HCT116 (cell line): ENCODE results near the gene NFE2. TPM values are rescaled to one million over a fixed set of nuclear protein-coding genes. Genes with fewer than 3 reads are reported as not detected.

ENCODE experiments used
- ATAC-seq: fragments of 200-7000 bp; cut with Tn5 transposase; 2 replicates; pipeline ENCODE4 v1.9.1; 2020; ENCODE audit warnings: mild to moderate bottlenecking, moderate library complexity
- BruUV-seq: library from RNA; stranded (reverse); fragments of 400-500 nt; replicated peaks from 2 replicates; lab custom pipeline; 2021; lab: Mats Ljungman, UMichigan
- CTCF ChIA-PET: fragments of 300-600 bp; sonication (Branson Sonifier 250); formaldehyde crosslinking; loops from one replicate; lab custom pipeline; 2021; ENCODE audit warnings: antibody characterized with exemption; lab: Charles Lee
- POLR2A ChIA-PET: fragments of 300-600, 350-600 bp; sonication (Branson Sonifier 250); formaldehyde crosslinking; loops from one replicate; lab custom pipeline; 2021; ENCODE audit warnings: antibody characterized with exemption; lab: Charles Lee
- RAD21 ChIA-PET, 2 experiments: fragments of 300-600 bp; sonication (Branson Sonifier 250); formaldehyde crosslinking; loops; one replicate each; lab custom pipeline; 2023; ENCODE audit warnings: low total read pairs in 2 of 2; ENCODE audit not compliant: uncharacterized antibody in 2 of 2, unreplicated experiment in 2 of 2, low non-redundant PET in 1 of 2; lab: Charles Lee
- DNase-seq: peaks from one replicate; pipeline ENCODE4 v3.0.0-alpha.2; 2010; ENCODE audit warnings: low read depth, low spot score
- H2AFZ ChIP-seq: fragments of 200-600 bp; shearing (Covaris generic), sonication (generic); 2 replicates; pipeline ENCODE4 v1.6.1; 2017; ENCODE audit warnings: low read depth, mixed run types, mixed read lengths, antibody characterized with exemption, low read length; ENCODE audit not compliant: poor library complexity, severe bottlenecking
- H3K27ac ChIP-seq: 2 replicates; pipeline ENCODE4 v1.5.1; 2012; ENCODE audit warnings: low read depth, low read length
- H3K27me3 ChIP-seq: fragments of 200-600 bp; sonication (generic); 2 replicates; pipeline ENCODE4 v1.6.1; 2016; ENCODE audit warnings: mixed run types, low read length, mixed read lengths; ENCODE audit not compliant: insufficient read depth
- H3K36me3 ChIP-seq, 2 experiments: fragments of 200-500 bp in 1 of 2; fragments of 200-600 bp in 1 of 2; sonication (Bioruptor generic) in 1 of 2; sonication (generic) in 1 of 2; 2 replicates each; pipeline versions ENCODE4 v1.5.1 to v1.6.1; 2014 to 2016; ENCODE audit warnings: low read length in 2 of 2, inconsistent platforms in 1 of 2, mixed read lengths in 1 of 2, mixed run types in 1 of 2; ENCODE audit not compliant: insufficient read depth in 2 of 2, control insufficient read depth in 1 of 2
- H3K4me1 ChIP-seq, 2 experiments: fragments of 200-600 bp in 1 of 2; sonication (generic) in 1 of 2; 2 replicates each; pipeline versions ENCODE4 v1.5.1 to v1.6.1; 2012 to 2017; ENCODE audit warnings: low read length in 2 of 2, inconsistent platforms in 1 of 2, mild to moderate bottlenecking in 1 of 2, mixed read lengths in 1 of 2, mixed run types in 1 of 2, moderate library complexity in 1 of 2; ENCODE audit not compliant: insufficient read depth in 2 of 2, control insufficient read depth in 1 of 2
- H3K4me2 ChIP-seq: fragments of 200-600 bp; sonication (generic); 2 replicates; pipeline ENCODE4 v1.6.1; 2017; ENCODE audit warnings: mixed run types, low read length, mixed read lengths
- H3K4me3 ChIP-seq, 2 experiments: fragments of 200-600 bp in 1 of 2; sonication (generic) in 1 of 2; replicated peaks in 1 of 2; 2 replicates each; pipeline ENCODE4 v1.5.1; 2011 to 2016; ENCODE audit warnings: low read length in 2 of 2, control low read depth in 1 of 2, low read depth in 1 of 2, mild to moderate bottlenecking in 1 of 2, mixed read lengths in 1 of 2, mixed run types in 1 of 2
- H3K79me2 ChIP-seq: fragments of 200-600 bp; sonication (generic); 2 replicates; pipeline ENCODE4 v1.6.1; 2017; ENCODE audit warnings: mild to moderate bottlenecking, mixed run types, low read length, moderate library complexity, mixed read lengths; ENCODE audit not compliant: insufficient read depth
- H3K9ac ChIP-seq: fragments of 200-600 bp; sonication (generic); 2 replicates; pipeline ENCODE4 v1.6.1; 2016; ENCODE audit warnings: low read length, mixed read lengths
- H3K9me2 ChIP-seq: fragments of 200-600 bp; sonication (generic), shearing (Covaris generic); 2 replicates; pipeline ENCODE4 v1.6.1; 2017; ENCODE audit warnings: mixed run types, mild to moderate bottlenecking, moderate library complexity; ENCODE audit not compliant: insufficient read depth
- H3K9me3 ChIP-seq, 2 experiments: fragments of 200-500 bp in 1 of 2; fragments of 200-600 bp in 1 of 2; sonication (Bioruptor generic) in 1 of 2; sonication (generic) in 1 of 2; 2 replicates each; pipeline ENCODE4 v1.6.1; 2014 to 2017; ENCODE audit warnings: low read length in 2 of 2, mixed read lengths in 2 of 2, inconsistent platforms in 1 of 2, low read depth in 1 of 2, mild to moderate bottlenecking in 1 of 2, mixed run types in 1 of 2, moderate library complexity in 1 of 2; ENCODE audit not compliant: control insufficient read depth in 1 of 2, insufficient read depth in 1 of 2
- H4K20me1 ChIP-seq: fragments of 200-600 bp; sonication (generic), shearing (Covaris generic); 2 replicates; pipeline ENCODE4 v1.6.1; 2017; ENCODE audit warnings: mixed run types, mild to moderate bottlenecking, moderate library complexity; ENCODE audit not compliant: insufficient read depth
- CBX3 ChIP-seq: IDR thresholded peaks from 2 replicates; pipeline ENCODE4 v1.6.1; 2012; ENCODE audit warnings: low read depth
- CEBPB ChIP-seq: IDR thresholded peaks from 2 replicates; pipeline ENCODE4 v1.6.1; 2012; ENCODE audit warnings: low read depth
- EGR1 ChIP-seq: IDR thresholded peaks from 2 replicates; pipeline ENCODE4 v1.6.1; 2012; ENCODE audit warnings: low read depth
- ELF1 ChIP-seq: IDR thresholded peaks from 2 replicates; pipeline ENCODE4 v1.6.1; 2012; ENCODE audit warnings: low read depth, borderline replicate concordance
- EZH2 ChIP-seq: fragments of 200-600 bp; sonication (generic); IDR thresholded peaks from 2 replicates; pipeline ENCODE4 v1.6.1; 2017; ENCODE audit warnings: antibody characterized with exemption, mixed run types
- FOSL1 ChIP-seq: IDR thresholded peaks from 2 replicates; pipeline ENCODE4 v1.6.1; 2012; ENCODE audit warnings: low read depth
- POLR2AphosphoS5 ChIP-seq: IDR thresholded peaks from 2 replicates; pipeline ENCODE4 v1.6.1; 2011; ENCODE audit warnings: mild to moderate bottlenecking, low read depth, low read length, moderate library complexity
- RAD21 ChIP-seq: IDR thresholded peaks from 2 replicates; pipeline ENCODE4 v1.6.1; 2012; ENCODE audit warnings: low read depth, mild to moderate bottlenecking
- SIN3A ChIP-seq: IDR thresholded peaks from 2 replicates; pipeline ENCODE4 v1.6.1; 2012; ENCODE audit warnings: low read depth
- TCF7L2 ChIP-seq: IDR thresholded peaks from 2 replicates; pipeline ENCODE4 v1.7.0; 2011; ENCODE audit warnings: borderline replicate concordance, inconsistent platforms; ENCODE audit not compliant: insufficient read depth, insufficient read length; ENCODE audit errors: extremely low read depth
- YY1 ChIP-seq: IDR thresholded peaks from 2 replicates; pipeline ENCODE4 v1.6.1; 2011; ENCODE audit warnings: low read length, low read depth, moderate library complexity, mild to moderate bottlenecking; ENCODE audit not compliant: insufficient replicate concordance; ENCODE audit errors: extremely low read depth
- ZFX ChIP-seq: fragments of 450-650 bp; IDR thresholded peaks from 2 replicates; pipeline ENCODE4 v1.6.1; 2017
- ZNF274 ChIP-seq: fragments of 200-500 bp; sonication (Bioruptor generic); IDR thresholded peaks from 2 replicates; pipeline ENCODE4 v1.6.1; 2014; ENCODE audit warnings: mild to moderate bottlenecking, low read depth, low read length, inconsistent platforms
- intact Hi-C: fragments of 100-400 bp; cut with micrococcal nuclease; formaldehyde crosslinking; loops from 2 replicates; pipeline ENCODE4 v1.10.0; 2022
- total RNA-seq: library from RNA; stranded (reverse); gene quantifications from one replicate; pipeline ENCODE4 v1.2.1, GENCODE V29; 2021; ENCODE audit not compliant: unreplicated experiment
- TF ChIP-seq, protein P1 (sequence below): IDR thresholded peaks from 2 replicates; pipeline ENCODE4 v1.6.1; 2011; ENCODE audit warnings: mild to moderate bottlenecking, low read length, moderate library complexity; ENCODE audit not compliant: insufficient replicate concordance; ENCODE audit errors: extremely low read depth
- TF ChIP-seq, protein P2 (sequence below), 3 experiments: fragments of 200-600 bp in 1 of 3; sonication (generic) in 1 of 3; IDR thresholded peaks in 2 of 3; conservative IDR thresholded peaks in 1 of 3; 2 replicates each; pipeline ENCODE4 v1.5.1; 2012 to 2017; ENCODE audit warnings: low read depth in 2 of 3, low read length in 2 of 3, antibody characterized with exemption in 1 of 3, borderline replicate concordance in 1 of 3, control low read depth in 1 of 3, mild to moderate bottlenecking in 1 of 3, mixed read lengths in 1 of 3, mixed run types in 1 of 3, moderate library complexity in 1 of 3; ENCODE audit not compliant: insufficient read depth in 1 of 3
- TF ChIP-seq, protein P3 (sequence below): IDR thresholded peaks from 2 replicates; pipeline ENCODE4 v1.6.1; 2012; ENCODE audit warnings: low read depth
- TF ChIP-seq, protein P4 (sequence below): IDR thresholded peaks from 2 replicates; pipeline ENCODE4 v1.6.1; 2012

Gene NFE2
- total RNA-seq, 1 experiment from 2014 or later, result 1.3 TPM

DNA sequence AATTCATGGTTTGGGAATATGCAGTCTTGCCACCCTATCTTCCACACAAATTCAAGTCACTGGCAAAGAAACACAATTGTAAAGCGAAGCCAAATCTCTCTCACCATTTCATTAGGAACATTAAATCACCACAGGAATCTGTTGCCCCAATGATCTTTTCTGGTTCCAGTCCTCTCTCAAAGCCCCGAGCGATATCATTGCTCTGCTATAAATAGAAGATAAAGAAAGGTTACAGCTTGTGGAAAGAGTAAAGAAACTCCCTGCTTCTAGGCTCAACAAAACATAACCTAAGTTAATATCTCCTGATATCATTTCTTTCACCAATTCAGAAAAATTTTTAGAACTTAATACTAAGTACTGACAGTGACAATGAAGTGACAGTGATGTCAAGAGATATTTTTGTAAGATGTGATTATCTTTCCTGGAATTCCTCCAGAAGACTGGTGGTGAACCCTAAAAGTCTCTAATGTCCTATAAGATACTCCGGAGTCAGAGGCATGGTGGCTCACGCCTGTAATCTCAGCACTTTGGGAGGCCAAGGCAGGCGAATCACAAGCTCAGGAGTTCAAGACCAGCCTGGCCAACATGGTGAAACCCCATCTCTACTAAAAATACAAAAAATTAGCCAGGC lies 54.7 kb downstream of the NFE2 start:
- Histone ChIP-seq H3K9me2 (no peaks in the 10 kb centered on the region), H4K20me1 (no peaks in the 10 kb centered on the region), H3K4me1 (no peaks in the 10 kb centered on the region), H2AFZ (no peak overlapping the region), H3K4me3 (no peak overlapping the region), H3K4me2 (no peak overlapping the region), H3K36me3 (peaks cover 3 to 17% of the 10 kb centered on the region in 2 experiments; a peak in 3 of 4 replicates), H3K9ac (no peak overlapping the region), H3K9me3 (no peaks in the 10 kb centered on the region), H3K79me2 (no peaks in the 10 kb centered on the region), H3K27ac (no peak overlapping the region), H3K27me3 (no peaks in the 10 kb centered on the region)
- TF ChIP-seq, protein P1, sequence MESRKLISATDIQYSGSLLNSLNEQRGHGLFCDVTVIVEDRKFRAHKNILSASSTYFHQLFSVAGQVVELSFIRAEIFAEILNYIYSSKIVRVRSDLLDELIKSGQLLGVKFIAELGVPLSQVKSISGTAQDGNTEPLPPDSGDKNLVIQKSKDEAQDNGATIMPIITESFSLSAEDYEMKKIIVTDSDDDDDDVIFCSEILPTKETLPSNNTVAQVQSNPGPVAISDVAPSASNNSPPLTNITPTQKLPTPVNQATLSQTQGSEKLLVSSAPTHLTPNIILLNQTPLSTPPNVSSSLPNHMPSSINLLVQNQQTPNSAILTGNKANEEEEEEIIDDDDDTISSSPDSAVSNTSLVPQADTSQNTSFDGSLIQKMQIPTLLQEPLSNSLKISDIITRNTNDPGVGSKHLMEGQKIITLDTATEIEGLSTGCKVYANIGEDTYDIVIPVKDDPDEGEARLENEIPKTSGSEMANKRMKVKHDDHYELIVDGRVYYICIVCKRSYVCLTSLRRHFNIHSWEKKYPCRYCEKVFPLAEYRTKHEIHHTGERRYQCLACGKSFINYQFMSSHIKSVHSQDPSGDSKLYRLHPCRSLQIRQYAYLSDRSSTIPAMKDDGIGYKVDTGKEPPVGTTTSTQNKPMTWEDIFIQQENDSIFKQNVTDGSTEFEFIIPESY, result no peak
- TF ChIP-seq ELF1 (no peak), TCF7L2 (no peak), EGR1 (no peak), EZH2 (no peak), CBX3 (no peak), FOSL1 (no peak), RAD21 (no peak), YY1 (no peak), ZFX (no peak), CEBPB (no peak), ZNF274 (no peak), POLR2AphosphoS5 (no peak), SIN3A (no peak)
- TF ChIP-seq, protein P2, sequence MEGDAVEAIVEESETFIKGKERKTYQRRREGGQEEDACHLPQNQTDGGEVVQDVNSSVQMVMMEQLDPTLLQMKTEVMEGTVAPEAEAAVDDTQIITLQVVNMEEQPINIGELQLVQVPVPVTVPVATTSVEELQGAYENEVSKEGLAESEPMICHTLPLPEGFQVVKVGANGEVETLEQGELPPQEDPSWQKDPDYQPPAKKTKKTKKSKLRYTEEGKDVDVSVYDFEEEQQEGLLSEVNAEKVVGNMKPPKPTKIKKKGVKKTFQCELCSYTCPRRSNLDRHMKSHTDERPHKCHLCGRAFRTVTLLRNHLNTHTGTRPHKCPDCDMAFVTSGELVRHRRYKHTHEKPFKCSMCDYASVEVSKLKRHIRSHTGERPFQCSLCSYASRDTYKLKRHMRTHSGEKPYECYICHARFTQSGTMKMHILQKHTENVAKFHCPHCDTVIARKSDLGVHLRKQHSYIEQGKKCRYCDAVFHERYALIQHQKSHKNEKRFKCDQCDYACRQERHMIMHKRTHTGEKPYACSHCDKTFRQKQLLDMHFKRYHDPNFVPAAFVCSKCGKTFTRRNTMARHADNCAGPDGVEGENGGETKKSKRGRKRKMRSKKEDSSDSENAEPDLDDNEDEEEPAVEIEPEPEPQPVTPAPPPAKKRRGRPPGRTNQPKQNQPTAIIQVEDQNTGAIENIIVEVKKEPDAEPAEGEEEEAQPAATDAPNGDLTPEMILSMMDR (IDR thresholded peaks at IDR 0.05 in 2 of 3, conservative IDR thresholded peaks at IDR 0.05 in 1 of 3; ENCODE audit: borderline replicate concordance in 1 of 3, insufficient read depth in 1 of 3, low read depth in 2 of 3, low read length in 2 of 3), result no peak
- TF ChIP-seq, protein P3, sequence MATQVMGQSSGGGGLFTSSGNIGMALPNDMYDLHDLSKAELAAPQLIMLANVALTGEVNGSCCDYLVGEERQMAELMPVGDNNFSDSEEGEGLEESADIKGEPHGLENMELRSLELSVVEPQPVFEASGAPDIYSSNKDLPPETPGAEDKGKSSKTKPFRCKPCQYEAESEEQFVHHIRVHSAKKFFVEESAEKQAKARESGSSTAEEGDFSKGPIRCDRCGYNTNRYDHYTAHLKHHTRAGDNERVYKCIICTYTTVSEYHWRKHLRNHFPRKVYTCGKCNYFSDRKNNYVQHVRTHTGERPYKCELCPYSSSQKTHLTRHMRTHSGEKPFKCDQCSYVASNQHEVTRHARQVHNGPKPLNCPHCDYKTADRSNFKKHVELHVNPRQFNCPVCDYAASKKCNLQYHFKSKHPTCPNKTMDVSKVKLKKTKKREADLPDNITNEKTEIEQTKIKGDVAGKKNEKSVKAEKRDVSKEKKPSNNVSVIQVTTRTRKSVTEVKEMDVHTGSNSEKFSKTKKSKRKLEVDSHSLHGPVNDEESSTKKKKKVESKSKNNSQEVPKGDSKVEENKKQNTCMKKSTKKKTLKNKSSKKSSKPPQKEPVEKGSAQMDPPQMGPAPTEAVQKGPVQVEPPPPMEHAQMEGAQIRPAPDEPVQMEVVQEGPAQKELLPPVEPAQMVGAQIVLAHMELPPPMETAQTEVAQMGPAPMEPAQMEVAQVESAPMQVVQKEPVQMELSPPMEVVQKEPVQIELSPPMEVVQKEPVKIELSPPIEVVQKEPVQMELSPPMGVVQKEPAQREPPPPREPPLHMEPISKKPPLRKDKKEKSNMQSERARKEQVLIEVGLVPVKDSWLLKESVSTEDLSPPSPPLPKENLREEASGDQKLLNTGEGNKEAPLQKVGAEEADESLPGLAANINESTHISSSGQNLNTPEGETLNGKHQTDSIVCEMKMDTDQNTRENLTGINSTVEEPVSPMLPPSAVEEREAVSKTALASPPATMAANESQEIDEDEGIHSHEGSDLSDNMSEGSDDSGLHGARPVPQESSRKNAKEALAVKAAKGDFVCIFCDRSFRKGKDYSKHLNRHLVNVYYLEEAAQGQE, result no peak
- TF ChIP-seq, protein P4, sequence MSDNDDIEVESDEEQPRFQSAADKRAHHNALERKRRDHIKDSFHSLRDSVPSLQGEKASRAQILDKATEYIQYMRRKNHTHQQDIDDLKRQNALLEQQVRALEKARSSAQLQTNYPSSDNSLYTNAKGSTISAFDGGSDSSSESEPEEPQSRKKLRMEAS, result no peak
- POLR2A ChIA-PET, result no interaction called here
- CTCF ChIA-PET, result interaction anchor here (1.1 kb wide), 1 partner anchor 90 kb away, joined by 3 read pairs; no protein-coding TSS in a partner anchor
- DNase-seq (no peak), ATAC-seq (no peak)
- RAD21 ChIA-PET, result no interaction called here
- intact Hi-C loops, result no loop called here
- BruUV-seq, result no TSS peak
